Superior temporal gyrus (tissue), 1 donor: ENCODE results near the gene RTN4.

ENCODE experiments used
- DNase-seq: peaks from one replicate; pipeline ENCODE4 v3.0.0-alpha.2; 2016; ENCODE audit errors: extremely low spot score

RTN4 gene

DNA sequence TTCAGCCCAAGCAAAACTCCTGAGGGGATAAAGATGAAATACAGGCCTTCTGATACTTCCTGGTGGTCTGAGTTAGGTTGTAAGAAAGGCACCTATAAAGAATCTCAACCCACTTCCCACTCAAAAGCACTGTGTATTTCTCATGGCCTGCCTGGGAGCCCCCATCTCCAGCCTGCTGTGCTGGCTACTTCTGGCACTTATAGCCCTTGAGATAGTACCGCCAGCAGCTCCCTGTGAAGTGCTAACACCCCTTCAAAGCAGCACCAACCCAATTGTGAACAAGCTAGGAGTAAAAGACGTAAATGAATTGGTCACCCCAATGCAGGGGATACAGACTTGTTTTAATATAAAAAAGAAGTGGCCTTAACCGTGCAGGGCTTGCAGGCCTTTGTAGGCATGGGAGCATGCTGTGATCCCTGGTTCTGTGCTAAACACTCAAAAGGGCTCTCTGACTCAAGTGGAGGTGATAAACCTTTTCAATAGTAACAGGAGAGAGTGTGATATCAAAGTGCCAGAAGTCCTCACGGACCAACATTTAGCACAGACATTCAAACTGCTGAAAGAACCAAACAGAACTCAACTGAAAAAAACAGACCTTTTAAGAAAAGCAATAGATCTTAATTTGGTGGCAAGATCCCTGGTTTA is 80.8 kb downstream of the RTN4 start:
- no peak for DNase-seq

- DNase-seq: no peak
Observed at GRCh38 chr2:54968561-54969218, 81.6 kb downstream of the RTN4 start.

DNA sequence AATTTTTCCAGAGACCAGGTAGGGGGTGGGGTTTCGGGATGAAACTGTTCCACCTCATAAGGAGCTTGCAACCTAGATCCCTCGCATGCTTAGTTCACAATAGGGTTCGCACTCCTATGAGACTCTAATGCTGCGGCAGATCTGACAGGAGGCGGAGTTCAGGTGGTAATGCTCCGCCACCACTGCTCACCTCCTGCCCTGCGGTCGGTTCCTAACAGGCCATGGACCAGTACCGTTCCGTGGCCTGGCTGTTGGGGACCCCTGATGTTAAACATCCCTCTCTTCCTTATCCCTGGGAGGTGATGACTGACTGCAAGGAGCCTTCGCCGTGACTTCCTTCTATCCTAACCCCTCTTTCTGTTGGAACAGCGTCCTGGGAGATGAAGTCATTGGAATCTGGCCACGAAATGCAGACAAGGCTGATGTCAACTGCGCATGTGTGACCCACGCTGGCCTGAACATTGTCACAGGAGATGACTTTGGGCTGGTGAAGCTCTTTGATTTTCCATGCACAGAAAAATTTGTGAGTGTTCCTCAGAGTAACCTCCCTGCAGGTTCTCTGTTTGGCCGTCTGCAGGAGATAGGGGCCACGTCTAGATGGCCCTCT is 82.4 kb downstream of the RTN4 start:
- peak; percentile 45 for DNase-seq

- peak; percentile 45 for DNase-seq
Observed at GRCh38 chr2:54967269-54967668, 83.0 kb downstream of the RTN4 start.

GRCh38 chr2:54966837-54967236 is 83.4 kb downstream of the RTN4 start:
- no peak for DNase-seq

- peak; percentile 40 for DNase-seq
Observed at GRCh38 chr2:54966165-54966832, 84.0 kb downstream of the RTN4 start.

DNA sequence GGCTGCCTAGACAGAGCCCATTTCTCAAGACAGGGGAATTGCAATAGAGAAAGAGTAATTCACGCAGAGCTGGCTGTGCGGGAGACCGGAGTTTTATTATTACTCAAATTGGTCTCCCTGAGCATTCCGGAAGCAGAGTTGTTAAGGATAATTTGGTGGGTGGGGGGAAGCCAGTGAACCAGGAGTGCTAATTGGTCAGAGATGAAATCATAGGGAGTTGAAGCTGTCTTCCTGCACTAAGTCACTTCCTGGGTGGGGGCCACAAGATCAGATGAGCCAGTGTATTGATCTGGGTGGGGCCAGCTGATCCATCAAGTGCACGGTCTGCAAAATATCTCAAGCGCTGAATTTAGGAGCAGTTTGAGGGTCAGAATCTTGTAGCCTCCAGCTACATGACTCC is 84.8 kb downstream of the RTN4 start:
- DNase-seq: no peak

DNA sequence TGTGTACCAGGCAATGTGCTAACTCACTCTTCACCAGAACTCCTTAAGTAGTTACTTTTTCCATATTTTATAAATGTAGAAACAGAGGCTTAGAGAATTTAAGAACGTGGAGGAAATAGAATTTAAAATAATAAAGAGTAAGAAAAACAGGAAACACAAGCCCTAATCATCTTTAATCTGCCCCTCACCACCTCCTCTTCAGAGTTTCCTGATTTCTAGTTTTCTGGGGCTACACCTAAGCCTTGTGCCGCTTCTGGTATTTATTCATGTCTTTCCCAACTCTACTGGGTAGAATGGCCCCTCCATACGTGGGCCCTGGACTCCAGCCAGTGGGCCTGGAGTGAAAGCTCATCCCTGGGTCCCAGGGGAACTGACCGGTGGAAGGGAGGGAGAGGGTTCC is 85.4 kb downstream of the RTN4 start:
- DNase-seq: no peak

- DNase-seq: no peak
Observed at GRCh38 chr2:54964271-54964670, 86.0 kb downstream of the RTN4 start.

DNA sequence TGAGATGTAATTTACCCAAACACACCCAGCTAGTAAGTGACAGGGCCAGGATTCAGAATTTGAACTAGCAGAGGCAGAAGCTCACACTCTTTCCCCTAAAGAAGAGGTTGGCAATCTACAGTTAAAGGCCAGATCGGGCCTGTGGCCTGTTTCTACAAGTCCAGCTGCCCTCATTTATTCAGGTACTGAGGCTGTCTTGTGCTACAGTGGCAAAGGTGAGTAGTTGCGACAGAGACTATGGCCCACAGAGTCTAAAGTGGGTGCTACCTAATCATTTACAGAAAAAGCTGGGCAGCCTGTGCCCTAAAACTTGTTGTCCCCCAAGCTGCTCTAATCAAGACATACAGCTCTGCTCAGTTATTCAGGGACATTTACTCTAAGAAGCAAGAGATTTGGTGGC is 86.8 kb downstream of the RTN4 start:
- DNase-seq: no peak

DNA sequence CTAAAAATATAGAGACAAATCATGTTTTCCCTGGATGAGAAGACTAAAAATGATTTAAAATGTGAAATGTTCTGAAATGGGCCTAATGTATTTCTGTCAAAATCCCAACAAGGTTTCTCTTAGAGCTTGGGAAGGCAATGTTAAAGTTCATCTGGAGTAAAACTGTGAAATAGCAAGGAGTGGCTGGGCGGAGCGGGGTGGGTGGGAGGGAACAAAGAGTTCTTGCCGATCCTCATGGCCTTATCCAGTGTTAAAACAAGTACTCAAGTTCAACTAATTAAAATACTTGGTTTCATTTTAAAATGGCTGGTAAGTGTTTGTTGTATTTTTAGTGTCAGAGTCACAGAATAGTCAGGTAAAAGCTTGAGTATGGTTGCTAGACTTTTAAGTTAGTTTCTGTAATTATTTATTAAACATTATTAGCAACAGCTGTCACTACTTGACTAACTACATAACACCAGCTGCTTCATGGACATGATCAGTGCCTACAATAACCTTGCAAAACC is 87.3 kb downstream of the RTN4 start:
- no peak for DNase-seq

GRCh38 chr2:54962511-54962910 is 87.7 kb downstream of the RTN4 start:
- DNase-seq: no peak

GRCh38 chr2:54960164-54960563 is 90.1 kb downstream of the RTN4 start:
- no peak for DNase-seq

GRCh38 chr2:54958717-54959371 is 91.4 kb downstream of the RTN4 start:
- peak; percentile 24 for DNase-seq

- DNase-seq: no peak
Observed at GRCh38 chr2:54957321-54957999, 92.8 kb downstream of the RTN4 start.

- no peak for DNase-seq
Observed at GRCh38 chr2:54956111-54956627, 94.1 kb downstream of the RTN4 start.

DNA sequence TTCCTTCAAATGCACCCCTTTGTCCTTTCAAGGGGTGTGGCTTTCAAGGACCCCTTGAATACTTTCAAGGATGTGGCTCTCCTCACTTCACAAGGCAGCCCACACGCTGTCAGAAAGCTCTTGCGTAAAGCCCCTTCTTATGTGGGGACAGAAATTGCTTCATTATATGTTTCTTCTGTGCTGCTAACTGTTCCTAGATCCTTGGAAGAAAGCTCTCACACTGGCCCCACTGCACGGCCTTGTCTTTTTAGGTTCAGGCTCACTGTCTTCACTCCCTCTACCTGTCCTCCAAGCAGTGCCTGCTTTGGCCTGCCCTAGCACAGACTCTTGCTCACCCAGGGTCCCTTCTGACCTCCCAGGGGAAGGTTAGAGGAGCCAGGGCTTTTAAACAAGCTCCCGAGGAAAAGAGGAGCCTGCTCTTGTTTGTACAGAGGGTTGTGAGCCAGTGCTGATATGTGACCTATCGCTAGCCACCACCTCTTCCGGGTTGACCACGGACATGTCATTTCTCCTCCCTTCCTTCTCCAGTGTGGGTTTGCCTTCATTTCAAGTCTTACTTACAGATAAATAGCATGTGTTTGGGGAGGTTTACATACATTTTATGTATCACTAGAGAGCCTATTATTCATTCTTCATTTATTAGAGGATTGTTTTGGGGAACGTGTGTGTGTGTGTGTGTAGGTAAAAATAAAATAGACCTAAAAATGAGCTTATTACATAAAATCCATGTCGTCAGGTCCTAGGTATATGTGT is 94.7 kb downstream of the RTN4 start:
- DNase-seq: no peak

DNA sequence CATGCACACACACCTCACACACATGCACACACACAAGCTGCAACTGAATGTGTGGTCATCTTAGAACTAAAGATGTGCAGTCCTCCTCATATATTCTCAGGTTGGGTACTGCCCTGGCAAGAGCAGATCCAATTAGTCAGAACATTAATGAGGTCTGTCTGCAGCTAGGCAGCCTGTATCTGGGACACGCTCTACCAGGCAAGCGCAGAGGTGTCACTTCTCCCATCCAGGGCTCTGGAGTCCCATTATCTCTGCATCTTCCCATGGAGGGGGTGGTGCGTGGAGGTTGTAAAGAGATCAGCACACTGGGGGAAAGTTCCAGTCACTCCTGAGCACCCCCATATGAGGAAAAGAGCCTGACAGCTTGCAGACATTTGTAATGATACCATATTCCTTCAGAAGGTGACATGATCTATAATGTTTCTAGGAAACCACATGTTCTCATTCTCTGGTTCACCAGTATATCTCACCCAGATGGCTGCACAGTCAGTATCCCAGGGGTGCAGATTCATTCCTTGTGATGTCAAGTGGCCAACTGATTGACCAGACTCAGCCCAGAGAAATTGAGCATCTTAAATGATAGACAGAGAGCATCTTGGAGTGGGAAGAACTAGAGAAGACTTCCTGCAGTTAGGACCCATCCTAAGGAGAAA is 95.4 kb downstream of the RTN4 start:
- DNase-seq: peak; percentile 20

DNA sequence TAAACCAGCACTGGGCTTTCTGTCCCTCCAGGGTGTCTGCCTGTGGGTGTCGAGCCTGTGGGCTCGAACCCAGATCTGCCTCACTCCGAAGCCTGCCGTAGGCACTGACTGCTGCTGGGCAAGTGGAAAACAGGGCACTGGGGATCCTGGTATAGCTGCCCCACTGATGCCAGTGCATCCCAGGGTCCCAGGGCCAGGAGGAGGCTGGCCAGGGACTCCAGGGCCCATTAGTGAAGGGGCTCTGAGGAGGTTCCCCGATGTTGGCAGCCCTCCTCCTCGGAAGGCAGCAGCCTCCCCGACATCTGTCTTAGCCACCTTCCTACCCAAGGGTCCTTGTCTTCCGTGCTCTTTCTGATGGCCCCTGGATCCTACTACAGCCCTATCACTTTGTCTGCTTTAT is 96.1 kb downstream of the RTN4 start:
- DNase-seq: no peak

DNA sequence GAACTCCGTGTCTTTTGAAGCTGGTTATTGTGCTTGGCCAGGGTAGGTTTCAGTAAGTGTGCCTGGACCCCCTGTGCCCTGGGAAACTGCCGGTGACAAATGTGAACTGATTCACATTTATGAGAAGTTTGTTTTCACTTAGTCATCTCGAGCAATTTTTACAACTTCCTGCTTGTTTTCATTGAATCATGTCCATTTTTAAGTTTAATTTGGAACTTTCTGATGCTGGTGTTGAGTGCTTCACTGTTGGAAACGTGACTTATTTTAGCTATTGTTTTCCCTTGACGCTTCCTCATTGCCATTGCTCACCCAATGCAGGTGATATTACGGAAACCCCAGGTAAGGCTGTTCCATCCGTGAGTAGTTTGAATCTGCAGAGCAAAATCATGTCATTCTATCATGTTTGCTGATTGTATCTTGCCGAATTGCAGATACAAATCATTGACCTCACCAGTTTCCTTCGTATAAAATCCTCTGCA is 97.2 kb downstream of the RTN4 start:
- no peak for DNase-seq
